GM12865 (cell line): ENCODE data around the gene CACNA2D4.

Experiments
- DNase-seq: peaks from one replicate; pipeline ENCODE4 v3.0.0; 2010; ENCODE audit warnings: low read depth
- H3K4me3 ChIP-seq: 2 replicates; pipeline ENCODE4 v1.5.1; 2011; ENCODE audit warnings: mild to moderate bottlenecking, low read depth, low read length, control low read depth
- TF ChIP-seq, protein P1 (sequence below): IDR thresholded peaks from 2 replicates; pipeline ENCODE4 v1.5.1; 2011; ENCODE audit warnings: low read length, control low read depth, low read depth, inconsistent platforms; ENCODE audit not compliant: insufficient read depth; ENCODE audit errors: missing control alignments

The CACNA2D4 gene

DNA sequence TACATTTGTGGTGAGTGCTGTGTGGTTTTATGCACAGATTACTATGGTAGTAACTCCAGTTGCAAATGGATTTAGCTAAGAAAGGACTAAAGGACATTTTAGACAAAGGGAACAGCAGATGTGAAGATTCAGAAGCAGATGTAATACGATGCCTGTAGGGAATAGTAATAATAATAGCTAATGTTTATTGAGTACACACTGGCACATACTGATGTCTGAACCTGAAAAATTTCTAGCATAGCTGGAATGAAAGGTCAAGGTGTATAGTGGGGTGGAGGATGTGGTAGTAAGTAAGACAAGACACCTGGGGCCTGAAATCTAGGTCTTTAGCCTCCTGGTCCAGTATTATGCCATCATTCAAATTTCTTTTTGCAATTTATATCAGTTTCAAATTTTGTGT, 152.3 kb downstream of the CACNA2D4 start:
- TF ChIP-seq, protein P1, sequence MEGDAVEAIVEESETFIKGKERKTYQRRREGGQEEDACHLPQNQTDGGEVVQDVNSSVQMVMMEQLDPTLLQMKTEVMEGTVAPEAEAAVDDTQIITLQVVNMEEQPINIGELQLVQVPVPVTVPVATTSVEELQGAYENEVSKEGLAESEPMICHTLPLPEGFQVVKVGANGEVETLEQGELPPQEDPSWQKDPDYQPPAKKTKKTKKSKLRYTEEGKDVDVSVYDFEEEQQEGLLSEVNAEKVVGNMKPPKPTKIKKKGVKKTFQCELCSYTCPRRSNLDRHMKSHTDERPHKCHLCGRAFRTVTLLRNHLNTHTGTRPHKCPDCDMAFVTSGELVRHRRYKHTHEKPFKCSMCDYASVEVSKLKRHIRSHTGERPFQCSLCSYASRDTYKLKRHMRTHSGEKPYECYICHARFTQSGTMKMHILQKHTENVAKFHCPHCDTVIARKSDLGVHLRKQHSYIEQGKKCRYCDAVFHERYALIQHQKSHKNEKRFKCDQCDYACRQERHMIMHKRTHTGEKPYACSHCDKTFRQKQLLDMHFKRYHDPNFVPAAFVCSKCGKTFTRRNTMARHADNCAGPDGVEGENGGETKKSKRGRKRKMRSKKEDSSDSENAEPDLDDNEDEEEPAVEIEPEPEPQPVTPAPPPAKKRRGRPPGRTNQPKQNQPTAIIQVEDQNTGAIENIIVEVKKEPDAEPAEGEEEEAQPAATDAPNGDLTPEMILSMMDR, result no peak
- H3K4me3 ChIP-seq, result no peak overlapping the region
- no peak for DNase-seq

DNA sequence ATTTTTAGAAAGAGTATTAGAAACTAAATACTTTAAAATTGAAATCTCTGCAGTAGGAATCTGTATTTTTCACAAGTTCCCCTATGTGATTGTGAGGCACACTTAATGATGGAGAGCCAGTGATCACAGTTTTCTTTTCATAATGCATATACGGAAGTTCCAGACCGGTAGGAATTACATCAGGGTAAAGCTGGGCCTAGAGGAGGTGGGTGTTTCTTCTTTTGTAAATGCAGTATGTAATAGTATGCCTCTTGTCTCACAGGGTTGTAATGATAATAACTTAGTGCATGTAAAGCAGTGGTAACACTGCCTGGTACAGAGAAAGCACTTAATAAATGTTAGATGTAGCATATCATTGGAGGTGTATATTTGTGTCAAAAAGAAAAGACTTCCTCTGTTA, 155.3 kb downstream of the CACNA2D4 start:
- TF ChIP-seq, protein P1, result no peak
- DNase-seq, result no peak
- H3K4me3 ChIP-seq, result no peak overlapping the region

DNA sequence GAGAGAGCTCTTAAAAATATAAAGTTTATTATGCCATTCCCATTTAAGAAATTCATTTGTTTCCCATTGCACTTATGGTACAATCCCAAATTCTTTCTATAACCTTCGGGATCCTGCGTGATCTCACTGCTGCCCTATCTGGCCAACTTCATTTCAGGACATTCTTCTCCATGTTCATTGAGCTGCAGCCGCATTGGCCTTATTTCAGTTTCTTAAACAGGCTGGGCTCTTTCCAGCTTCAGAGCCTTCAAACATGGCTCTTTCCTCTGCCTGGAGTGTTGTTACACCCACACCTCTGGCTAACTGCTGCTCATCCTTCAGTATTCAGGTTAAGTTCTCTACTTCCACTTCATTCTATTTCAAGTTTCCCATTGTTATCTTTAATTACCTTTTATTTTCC, 156.6 kb downstream of the CACNA2D4 start:
- TF ChIP-seq, protein P1, result no peak
- H3K4me3 ChIP-seq, result no peak overlapping the region

DNA sequence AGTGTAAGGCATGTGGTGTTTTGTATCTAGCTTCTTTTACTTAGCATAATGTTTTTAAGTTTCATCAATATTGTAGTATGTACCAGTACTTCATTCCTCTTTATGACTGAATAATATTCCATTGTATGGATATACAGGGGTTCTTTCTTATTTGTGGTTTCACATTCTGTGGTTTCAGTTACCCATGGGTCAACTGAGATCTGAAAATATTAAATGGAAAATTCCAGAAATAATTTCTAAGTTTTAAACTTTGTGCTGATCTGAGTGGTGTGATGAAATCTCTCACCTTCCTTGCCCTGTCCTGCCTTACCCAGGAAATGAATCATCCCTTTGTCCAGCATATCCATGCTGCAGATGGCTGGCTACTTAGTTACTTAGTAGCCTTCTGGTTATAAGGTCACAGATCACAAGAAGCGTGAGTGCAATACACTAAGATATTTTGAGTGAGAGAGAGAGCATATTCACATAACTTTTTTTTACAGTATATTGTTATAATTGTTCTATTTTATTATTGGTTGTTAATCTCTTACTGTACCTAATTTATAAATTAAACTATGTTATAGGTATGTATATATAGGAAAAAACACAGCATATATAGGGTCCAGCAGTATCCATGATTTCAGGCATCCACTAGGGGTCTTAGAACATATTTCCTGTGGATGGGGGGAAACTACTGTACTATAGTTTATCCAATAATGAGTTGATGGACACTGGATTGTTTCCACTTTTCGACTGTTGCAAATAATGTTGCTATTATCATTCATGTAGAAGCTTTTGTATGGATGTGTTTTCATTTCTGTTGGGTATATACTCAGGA, 157.7 kb downstream of the CACNA2D4 start:
- TF ChIP-seq, protein P1, result no peak
- no peak for DNase-seq
- no peak overlapping the region for H3K4me3 ChIP-seq

More for the DNA sequence above, 156.6 kb downstream of the CACNA2D4 start:
- DNase-seq, result no peak

DNA sequence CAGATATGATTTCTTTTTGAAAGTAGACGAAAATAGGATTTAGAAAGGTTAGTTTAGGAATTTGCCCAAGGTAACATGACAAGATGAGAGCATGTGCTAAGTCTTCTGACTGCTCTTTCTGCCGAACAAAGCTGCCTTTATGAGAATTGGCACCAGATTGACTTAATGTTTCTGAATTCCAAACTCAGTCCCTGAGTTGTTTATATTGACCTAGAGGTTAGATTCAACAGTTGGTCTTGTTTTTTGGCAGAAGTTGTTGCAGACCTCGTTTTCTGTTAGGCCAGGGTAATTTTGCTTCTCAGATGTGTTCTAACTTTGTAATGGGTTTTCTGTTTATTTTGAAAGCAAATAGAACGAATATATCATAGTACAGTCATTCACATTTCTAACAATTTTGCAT, 159.6 kb downstream of the CACNA2D4 start:
- DNase-seq, result no peak
- no peak overlapping the region for H3K4me3 ChIP-seq
- TF ChIP-seq, protein P1, result no peak

DNA sequence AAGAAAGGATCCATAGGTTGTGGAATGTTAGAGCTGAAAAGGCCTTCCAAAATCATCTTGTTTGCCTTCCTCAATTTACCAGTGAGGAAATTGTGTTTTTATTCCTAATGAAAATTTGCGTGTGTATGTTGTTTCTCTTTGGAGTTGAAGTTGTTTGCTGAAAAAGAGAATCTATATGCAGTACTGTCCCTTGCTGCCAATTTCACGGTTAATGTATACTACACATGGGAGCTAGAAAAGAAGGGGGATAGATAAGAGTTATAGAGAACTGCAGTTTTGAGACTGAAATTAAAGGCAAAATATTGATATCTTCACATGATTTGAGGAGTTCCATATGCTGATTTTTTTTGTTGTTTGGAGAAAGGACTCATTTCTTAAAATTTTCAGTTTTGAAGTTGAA, 160.1 kb downstream of the CACNA2D4 start:
- TF ChIP-seq, protein P1, result no peak
- no peak for DNase-seq
- no peak overlapping the region for H3K4me3 ChIP-seq

DNA sequence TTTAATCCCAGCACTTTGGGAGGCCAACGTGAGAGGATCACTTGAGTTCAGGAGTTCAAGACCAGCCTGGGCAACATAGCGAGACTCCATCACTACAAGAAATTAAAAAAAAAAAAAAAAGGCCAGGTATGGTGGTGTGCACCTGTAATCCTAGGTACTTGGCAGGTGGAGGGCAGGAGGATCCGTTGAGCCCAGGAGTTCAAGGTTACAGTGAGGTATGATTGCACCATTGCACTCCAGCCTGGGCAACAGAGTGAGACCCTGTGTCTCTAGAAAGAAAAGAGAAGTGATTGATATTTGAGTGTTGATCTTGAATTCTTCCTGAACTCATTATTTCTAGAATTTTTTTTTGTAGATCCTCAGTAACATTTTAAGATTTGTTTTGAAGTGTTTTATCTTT, 168.2 kb downstream of the CACNA2D4 start:
- TF ChIP-seq, protein P1, result no peak
- no peak for DNase-seq

More for the DNA sequence above, 168.2 kb downstream of the CACNA2D4 start:
- H3K4me3 ChIP-seq, result no peak overlapping the region
